NCI-H2196 treated with DMSO at 0.1 percent for 48 hours (cell line): ENCODE results near the gene ABHD5.

Experiments
- DNase-seq: peaks from one replicate; lab custom pipeline; 2025; ENCODE audit not compliant: unreplicated experiment; lab: John Stamatoyannopoulos, UW

ABHD5 gene

DNA sequence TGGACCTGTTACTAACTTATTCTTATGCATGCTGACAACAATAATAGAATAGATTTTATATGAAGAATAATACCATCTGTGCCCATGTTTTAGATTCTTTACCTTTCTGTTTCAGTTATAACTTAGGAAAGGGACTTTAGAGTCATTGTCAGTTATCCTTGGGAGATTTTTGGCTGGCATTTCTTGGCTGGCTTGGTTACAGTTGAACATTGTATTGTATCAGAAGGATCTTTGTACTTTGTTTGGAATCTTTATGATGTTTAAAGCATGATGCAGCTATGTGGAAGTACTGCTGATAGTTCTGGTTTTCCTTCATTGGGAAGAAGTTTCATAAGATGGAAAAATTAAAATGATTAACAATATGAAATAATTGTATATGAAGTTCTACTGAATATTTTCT is 19.9 kb downstream of the ABHD5 start:
- DNase-seq = no peak

DNA sequence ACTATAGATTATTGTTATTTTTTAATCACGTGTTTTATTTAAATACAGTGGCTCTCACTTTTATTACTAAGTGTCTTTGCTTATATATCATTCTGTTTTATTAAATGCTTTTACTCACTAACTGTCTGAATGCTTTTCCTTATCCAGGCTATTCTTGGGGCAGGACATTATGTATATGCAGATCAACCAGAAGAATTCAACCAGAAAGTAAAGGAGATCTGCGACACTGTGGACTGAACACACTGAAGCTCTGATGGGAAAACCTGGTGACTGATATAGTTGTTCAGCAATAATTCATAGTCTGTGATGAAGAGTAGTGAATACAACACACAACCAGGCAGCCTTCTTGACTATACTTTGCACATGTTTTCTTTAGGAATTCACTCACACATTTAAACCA is 27.6 kb downstream of the ABHD5 start:
- no peak for DNase-seq

- DNase-seq = no peak
These were observed 32.5 kb downstream of the ABHD5 start for GRCh38 chr3:43723121-43723734.

DNA sequence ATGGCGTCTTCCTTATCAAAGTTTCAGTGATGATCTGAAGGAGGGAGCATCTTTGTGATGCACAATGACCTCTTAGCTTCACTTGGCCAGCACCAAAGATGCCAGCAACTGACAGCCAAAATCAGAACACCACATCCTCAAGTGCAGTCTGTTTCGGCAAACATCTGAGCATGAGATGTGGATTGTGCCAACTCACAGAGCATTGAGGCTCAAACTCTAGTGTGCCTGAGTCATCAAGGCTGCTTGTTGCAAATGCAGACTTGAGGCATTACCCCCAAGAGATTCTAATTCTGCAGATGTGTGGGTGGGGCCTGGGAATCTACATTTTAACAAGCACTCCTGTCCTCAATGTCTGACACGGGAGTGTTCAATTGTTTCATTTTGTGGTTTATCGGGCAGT is 35.8 kb downstream of the ABHD5 start:
- no peak for DNase-seq

DNA sequence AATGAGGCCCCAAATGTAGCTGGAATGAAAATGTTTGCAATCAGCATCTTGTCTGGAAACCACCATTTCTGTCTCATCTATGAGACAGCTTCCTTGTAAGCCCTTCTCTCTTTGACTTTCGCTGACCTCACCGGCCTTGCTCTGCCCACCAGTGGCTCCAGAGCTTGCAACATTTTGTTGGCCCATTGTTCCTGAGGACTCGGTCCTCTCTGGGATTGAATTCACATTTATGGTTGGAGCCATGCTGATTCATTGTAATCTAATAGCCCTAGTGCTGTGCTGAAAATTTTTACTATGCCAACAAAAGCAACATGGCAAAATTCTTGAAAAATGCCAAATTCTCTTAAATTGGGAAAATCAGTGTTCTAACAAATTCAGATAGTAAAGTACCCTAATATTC is 37.2 kb downstream of the ABHD5 start:
- no peak for DNase-seq

DNA sequence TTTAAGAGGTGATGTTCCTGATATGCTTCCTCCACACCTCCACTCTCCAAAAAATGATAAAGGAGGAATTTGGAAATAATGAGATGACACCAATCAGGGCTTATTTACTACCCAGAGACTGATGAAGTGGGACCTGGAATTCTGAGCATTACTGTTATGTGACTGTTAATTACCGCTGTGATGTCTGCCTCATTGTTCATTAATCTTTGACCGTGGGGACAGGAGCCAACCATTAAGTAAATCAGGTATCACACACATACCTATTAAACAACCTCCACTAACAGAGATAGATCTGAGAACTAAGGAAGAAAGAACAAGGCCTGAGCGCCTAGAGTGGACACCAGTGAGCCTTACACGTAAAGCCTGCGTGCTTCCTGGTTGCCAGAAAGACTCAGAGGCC is 37.7 kb downstream of the ABHD5 start:
- DNase-seq = no peak

DNA sequence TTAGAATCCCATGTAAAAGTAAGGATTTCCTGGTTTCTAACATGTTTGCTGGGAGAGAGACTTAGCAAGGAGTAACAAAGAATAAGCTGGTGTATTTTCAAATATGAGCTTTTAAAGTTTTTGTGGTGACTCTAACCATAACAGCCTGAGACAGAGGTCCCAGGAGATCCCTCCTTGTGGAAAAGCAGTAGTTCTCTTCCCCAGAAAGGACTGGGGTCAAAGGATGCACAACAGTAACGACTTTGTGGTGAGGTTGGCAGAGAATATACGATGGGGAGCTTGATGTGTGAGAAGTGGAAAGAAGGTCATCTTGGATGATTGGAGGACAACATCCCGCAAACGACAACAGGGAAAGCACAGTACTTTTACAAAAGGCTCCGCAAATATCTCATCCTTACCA is 38.2 kb downstream of the ABHD5 start:
- no peak for DNase-seq

- DNase-seq = no peak
These were observed 39.1 kb downstream of the ABHD5 start for GRCh38 chr3:43729707-43730414.

DNA sequence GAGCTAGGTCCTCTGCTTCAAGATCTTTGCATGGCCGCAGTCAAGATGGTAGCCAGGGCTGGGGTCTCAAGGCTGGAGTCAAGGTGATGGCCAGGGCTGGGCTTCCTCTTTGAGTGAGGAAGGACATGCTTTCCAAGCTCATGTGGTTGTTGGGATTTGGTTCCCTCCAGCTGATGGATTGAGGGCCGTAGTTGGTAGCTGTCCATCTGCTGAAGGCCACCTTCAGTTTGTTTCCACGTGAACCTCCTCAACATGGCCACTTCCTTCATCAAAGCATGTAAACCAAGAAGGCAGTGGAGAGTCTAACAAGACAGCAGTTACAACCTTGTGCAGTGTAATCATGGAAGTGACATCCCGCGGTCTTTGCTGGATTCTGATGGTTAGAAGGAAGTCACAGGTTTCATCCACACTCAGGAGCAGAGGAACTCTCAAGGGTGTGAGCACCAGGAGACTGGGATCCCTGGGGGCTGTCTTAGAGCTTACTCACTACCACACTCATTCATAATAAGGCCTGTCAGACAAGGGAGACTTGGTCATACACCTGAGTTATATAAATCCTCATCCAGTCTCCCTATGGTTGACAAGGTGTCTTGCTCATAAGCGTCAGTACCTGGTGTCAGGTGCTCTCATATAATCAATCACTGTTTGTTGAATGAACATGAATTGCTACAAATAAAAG is 42.1 kb downstream of the ABHD5 start:
- DNase-seq = no peak

GRCh38 chr3:43733459-43734384 is 43.0 kb downstream of the ABHD5 start:
- no peak for DNase-seq

DNA sequence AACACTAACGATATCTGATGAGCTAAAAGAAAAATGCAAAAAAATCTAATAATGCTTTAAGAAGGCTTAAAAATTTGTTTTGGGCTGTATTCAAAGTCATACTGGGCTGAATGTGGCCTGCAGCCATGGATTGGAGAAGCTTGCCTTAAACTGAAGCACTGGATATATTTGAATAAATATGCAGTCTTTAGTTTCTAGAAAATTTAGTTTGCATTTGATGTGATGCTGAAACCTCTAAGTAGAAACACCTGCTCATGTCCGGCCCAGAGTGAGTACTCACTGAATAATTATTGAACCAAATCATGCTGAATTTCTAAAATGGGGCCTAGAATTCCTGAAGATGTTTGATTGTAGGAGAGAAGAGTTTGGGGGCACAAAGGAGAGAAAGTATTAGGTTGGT is 43.9 kb downstream of the ABHD5 start:
- no peak for DNase-seq

DNA sequence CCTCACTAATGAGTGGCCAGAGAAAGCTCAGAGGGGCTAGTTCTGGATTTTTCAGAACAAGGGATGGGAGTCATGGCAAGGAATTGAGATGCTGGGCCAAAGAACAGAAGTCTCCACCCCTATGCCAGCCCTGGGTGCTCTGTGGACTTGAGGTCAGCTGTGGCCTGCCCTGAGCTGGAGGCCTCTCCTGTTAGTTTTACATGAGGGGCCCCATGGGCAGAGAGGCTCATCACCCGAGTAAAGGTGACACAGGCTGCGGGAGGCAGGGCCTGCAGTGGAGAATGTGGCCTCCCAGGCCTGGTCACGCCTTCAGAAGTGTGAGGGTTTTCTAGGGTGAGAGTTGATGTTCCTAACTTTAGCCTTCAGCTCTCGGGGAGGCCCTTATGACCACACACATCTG is 44.9 kb downstream of the ABHD5 start:
- no peak for DNase-seq

DNA sequence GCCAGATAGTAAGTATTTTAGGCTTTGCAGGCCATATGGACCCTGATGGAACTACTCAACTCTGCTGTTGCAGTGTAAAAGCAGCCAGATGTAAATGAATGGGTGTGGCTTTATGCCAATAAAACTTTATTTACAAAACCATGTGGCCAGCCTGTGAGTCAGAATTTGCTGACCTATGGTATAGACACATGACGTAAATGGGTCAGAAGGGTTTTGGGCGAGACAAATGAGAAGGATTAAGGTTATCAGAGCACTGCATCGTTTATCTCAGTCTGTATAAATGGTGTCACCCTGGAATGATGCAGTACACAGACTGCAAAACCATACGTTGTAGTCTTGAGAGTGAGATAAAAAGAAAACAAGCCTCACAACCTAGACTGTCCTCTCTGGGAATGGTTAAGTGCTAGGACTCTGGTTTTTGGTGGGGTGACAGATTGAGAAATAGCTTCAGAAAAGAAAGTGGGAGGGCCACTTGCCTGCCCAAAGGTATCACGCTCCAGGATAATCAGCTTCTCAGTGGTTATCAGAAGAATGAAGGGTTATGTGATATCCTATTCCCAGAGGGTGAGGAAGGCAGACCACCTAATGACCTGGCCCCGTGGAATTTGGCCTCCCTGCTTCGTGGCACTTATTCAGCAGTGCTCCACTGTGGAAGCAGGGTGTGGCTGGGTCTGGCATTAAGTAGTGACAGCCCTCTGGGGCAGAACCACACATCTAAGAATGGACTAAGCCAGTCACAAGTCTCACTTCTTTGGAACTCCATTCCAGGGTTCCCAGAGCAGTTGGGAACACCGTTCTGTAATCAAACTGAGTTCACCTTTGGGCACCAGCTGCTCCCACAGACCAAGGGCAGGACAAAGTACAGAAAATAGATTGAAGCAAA is 46.1 kb downstream of the ABHD5 start:
- no peak for DNase-seq

- no peak for DNase-seq
These were observed 47.6 kb downstream of the ABHD5 start for GRCh38 chr3:43738305-43738704.

DNA sequence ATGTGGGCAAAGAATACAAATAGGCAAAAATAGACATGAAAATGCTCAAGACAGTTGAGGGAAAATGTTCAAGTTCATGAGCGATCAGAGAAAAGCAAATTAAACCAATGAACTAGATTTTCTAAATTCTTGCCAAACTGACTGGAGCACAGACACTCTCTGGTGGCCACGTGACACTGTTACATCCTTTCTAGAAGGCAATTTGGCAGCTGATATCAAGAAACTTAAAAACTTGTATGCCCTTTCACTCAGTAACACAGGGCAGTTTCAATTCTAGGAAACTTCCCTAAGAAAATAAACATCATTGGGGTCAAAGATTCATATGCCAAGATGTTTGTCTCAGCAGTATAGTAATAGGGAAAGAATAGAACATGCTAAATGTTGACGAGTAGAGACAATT is 52.2 kb downstream of the ABHD5 start:
- DNase-seq = no peak

GRCh38 chr3:43747641-43748040 is 56.9 kb downstream of the ABHD5 start:
- no peak for DNase-seq

DNA sequence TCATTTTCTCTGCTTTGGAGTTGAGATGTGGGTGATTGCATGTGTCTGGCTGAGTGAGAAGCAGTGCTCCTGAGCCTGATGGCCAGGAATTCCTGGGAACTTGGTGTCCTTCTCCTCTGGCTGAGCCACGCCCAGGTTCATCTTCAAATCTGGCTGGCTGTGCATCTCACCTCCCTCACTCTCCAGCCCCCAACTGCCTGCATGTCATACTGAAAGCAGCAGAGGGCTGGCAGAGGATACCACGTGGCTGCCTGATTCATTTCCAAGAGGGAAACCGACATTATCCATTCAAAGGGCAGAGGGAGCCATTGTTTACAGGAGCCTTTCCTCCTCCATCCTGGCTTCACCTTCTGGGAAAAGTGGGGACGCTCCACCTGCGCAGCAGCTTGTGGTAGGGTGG is 57.4 kb downstream of the ABHD5 start:
- no peak for DNase-seq

DNA sequence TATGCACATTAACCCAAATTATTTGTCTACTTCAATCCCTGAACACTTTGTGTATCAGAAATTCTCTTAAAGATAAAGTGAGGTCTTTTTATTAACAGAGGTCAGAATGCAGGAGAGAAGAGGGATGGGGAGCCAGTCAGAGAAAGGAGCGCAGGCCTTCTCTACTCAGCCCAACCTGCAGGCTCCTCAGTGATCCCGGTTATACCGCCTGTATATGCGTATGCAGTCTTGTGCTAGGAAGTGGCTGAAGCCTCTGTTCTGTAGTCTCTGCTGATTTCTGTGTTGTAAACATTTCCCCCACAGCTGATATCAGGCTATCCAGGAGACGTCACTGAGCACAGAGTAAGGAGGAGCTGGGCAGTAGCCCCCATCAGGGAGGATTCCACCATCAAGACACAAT is 57.9 kb downstream of the ABHD5 start:
- no peak for DNase-seq

GRCh38 chr3:43752905-43753304 is 62.2 kb downstream of the ABHD5 start:
- DNase-seq = no peak
